Frontal cortex (tissue), 4 donors: ENCODE results near the gene NUDT3. TPM values are rescaled to one million over a fixed set of nuclear protein-coding genes. Genes with fewer than 3 reads are reported as not detected.

ENCODE experiments used
- DNase-seq, 2 donors: peaks; one replicate each; pipeline ENCODE4 v3.0.0; 2012; ENCODE audit warnings: low spot score in 2 of 2
- FAIRE-seq: peaks from 2 replicates; lab custom pipeline; 2012; peaks lifted over from hg19 to GRCh38; lab: Jason Lieb, UNC
- total RNA-seq: library from RNA; depleted of rRNA; stranded (reverse); fragments of >200 nt; gene quantifications from one replicate; pipeline ENCODE4 v1.2.3, GENCODE V29; 2014
- donor health status: control.
- donor health status: control.
- donor health status: control.

NUDT3 gene
- total RNA-seq, 1 donor from 2014 or later: 96.2 TPM

DNA sequence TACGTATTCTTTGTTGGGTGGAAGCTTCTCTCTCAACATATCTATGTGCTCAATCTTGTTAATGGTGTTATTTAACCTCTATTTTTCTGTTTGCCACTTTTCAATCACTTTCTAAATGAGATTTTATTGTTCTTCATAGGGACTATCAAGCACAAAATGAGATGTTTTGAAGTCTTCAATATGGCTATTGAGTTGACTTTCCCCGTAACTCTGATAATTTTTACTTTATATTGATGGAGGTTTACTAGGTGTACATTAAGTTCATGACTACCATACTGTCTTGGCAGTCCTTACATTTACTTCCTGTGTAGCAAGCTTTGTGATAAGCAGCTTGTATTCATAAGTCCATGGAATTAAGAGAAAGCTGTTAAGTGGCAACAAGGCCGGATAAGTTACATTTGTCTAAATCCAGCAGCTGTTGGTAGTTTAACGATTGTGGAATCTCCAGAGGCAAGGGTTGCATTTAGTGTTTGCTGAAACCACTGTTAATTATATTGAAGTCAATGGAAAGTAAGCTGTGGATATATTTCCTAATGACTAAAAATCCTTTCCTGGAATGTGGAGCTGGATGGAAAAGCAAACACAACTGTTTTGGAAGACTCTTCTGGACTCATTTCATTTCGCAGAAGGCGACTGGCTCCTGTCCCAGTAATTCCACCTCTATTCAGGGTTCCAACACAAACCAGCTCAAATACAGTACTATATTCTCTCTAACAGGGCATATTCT, 86.3 kb downstream of the NUDT3 start:
- no peak for FAIRE-seq
- no peak for DNase-seq

DNA sequence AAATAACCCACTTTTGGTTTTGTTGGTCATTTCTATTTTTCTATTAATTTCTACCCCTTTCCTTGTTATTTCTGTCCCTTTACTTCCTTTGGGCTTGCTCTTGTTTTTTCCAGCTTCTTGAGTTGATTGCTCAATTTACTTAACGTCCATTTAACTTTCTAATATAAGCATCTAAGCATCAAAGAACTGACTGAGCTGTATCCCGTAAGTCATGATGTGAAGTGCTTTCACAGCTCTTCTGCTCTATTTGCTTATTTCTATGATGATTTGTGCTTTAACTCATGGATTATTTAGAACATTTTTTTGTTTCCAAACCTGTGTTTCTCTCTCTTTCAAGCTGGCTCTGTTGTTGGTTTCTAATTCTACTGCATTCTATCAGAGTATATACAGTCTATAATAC, 87.0 kb downstream of the NUDT3 start:
- no peak for FAIRE-seq
- DNase-seq: no peak

DNA sequence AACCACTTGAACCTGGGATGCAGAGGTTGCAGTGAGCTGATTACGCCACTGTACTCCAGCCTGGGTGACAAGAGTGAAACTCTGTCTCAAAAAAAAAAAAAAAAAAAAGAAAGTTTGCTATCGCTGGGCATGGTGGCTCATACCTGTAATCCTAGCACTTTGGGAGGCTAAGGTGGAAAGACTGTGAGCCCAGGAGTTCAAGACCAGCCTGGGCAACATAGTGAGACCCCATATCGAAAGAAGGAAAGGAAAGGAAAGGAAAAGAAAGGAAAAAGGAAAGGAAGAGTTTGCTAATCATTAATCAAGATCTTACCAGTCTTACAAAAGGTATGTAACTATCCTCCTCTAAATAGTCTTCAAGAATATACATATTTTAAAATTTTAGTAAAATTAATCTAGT, 88.3 kb downstream of the NUDT3 start:
- DNase-seq (no peak), FAIRE-seq (no peak)

DNA sequence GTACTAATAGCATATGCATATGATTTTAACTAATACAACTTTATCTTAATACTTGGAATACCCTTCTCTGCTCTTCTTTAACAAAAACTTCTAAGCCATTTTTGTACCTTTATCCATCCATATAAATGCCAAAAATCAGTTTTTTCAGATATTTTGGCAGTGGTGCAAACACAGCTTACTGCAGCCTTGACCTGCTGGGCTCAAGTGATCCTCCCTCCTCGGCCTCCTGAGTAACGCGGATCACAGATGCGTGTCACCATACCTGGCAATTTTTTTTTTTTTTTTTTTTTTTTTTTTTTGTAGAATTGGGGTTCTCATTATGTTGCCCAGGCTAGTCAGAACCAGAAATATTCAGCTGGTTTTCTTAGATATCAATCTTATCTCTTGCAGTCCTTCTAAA, 89.5 kb downstream of the NUDT3 start:
- no peak for DNase-seq
- no peak for FAIRE-seq

DNA sequence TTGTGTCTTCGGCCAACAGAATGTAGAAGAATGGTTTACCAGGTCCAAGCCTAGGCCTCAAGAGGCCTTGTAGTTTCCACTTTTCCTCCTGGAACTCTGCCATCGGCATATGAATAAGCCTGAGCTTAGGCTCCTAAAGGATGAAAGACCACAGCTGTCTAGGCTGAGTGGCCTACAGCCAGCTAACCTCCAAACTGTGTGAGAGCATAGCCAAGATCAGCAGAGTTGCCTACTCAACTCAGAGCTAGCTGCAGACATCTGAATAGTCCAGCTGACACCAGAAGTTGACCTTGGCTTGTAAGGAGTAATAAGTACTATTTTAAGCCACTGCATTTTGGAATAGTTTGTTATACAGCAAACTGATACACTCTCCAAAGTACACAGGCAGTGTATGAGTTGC, 91.1 kb downstream of the NUDT3 start:
- FAIRE-seq (no peak), DNase-seq (no peak)

DNA sequence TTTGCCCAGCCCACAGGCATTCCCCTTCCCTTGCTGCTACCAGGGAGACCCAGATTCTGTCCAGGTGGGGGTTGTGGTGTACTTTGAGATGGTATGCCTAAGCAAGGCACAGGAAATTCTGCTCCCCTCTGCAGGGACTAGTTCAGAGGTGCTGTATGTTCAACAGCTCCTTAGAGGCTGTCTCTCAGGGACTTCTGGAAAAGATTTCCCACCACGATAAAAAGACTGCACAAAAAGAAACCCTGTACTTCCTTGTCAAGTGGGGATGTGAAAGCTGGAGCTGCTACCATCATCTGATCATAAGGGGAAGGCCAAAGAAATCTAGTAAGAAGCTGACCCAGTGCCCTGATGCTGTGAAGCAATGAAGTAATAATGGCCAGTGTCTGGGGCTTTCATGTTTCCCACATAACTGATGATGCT, 92.1 kb downstream of the NUDT3 start:
- FAIRE-seq: no peak
- DNase-seq: no peak

DNA sequence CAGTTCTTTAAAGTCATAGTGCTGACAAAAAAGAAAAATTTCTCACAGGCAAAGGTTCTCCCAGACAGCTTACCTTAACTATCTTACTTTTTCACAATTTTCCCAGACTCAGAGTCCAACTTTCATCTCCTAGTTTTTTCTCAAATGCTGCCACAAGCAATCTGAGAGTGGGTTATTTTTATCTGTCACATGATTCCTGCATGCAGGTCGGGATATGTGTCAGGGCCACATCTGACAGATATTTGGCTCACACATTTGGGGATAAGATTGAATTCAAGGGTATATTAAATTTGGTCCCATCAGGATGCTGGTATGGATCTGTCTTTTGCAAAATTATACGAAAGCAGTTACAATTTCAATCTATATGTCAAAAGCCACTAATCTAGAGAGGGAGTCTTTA, 93.5 kb downstream of the NUDT3 start:
- DNase-seq (no peak), FAIRE-seq (no peak)

DNA sequence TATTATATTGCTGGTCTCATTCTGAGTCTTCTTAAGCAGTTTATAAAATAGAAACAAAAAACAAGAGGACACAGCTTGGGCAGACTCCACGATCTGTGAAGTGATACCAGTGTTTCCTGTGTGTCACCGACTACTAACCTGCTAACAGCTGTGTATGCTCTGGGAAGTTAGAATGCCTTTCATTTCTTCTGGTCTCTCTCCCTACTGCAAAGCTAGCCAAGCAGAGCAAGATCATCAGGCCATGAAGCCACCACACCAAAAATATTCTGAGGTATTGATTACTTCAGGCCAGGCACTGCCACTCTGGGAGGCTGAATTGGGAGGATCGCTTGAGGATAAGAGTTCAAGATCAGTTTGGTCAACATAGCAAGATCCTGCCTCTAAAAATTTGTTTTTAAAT, 96.7 kb downstream of the NUDT3 start:
- FAIRE-seq (no peak), DNase-seq (no peak)

DNA sequence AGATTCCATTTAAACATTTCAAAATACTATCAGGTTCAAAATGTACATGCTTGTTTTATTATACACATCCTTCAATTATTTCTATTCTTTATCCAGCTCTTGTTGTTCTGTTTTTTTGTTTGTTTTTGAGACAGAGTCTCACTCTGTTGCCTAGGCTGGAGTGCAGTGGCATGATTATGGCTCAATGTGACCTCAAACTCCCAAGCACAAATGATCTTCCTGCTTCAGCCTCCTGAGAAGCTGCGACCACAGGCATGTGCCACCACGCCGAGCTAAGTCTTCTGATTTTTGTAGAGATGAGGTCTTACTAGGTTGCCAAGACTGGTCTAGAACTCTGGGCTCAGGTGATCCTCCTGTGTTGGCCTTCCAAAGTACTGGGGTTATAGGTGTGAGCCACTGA, 99.5 kb downstream of the NUDT3 start:
- DNase-seq (no peak), FAIRE-seq (no peak)

DNA sequence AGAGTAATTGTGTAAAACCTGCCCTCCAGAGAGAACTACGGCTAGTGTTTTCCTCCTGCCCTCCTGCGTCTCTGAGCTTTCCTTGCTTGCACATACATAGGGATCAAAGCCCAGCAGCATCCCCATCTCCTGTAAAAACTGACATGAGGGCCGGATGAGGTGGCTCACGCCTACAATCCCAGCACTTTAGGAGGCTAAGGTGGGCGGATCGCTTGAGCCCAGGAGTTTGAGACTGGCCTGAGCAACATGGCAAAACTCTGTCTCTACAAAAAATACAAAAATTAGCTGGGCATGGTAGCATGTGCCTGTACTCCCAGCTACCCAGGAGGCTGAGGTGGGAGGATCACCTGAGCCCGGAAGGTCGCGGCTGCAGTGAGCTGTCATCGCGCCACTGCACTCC, 103.3 kb downstream of the NUDT3 start:
- DNase-seq (no peak), FAIRE-seq (no peak)

DNA sequence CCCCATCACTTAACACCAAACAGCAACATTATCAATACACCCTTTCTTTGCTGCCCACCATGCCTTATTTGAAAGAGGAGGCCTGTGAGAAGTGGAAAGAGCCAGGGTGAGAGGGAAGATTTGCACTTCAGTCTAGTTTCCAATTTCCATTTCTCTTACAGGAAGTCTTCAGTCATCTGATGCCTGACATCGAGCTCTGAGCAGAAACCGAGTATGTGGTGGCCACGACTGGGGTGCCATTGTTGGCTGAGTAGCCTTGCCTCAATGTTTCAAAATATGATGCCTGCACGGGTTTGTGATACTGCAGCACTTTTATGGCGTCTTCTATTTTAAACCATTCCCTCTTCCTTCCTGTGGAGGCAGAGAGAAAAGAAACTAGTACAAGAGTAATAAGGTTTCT, 103.9 kb downstream of the NUDT3 start:
- FAIRE-seq: no peak

DNA sequence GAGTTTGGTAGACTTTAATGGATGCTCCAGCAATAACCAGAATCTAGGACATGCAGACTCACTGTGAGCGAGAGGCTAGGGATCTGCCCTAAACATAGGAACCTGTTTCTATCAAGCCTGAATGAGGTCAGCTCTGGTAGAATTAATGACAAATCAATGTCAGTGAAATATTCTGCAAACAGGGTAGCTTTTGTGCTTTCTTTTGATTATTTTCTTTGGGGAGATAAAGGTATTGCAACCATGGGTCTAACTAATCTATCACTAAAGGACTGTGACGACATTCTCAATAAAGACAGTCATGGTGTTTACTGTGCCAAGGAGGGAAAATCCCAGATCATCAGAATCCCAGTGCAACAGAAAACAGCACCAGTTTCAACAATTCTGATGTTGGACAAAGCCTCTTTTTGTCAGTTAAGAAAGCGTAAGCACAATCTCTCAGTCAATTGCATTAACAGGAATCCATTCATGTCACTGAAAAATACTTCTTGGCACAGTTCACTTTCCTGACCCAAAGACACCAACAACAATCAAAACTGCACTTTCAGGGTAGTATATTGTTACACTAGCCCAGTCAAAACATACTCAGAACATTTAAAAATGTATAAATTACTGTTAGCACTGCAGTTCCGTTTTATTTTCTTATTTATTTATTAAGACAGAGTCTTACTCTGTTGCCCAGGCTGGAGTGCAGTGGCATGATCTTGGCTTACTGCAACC, 106.9 kb downstream of the NUDT3 start:
- FAIRE-seq (no peak), DNase-seq (no peak)

More for the DNA sequence above, 103.9 kb downstream of the NUDT3 start:
- DNase-seq: no peak

DNA sequence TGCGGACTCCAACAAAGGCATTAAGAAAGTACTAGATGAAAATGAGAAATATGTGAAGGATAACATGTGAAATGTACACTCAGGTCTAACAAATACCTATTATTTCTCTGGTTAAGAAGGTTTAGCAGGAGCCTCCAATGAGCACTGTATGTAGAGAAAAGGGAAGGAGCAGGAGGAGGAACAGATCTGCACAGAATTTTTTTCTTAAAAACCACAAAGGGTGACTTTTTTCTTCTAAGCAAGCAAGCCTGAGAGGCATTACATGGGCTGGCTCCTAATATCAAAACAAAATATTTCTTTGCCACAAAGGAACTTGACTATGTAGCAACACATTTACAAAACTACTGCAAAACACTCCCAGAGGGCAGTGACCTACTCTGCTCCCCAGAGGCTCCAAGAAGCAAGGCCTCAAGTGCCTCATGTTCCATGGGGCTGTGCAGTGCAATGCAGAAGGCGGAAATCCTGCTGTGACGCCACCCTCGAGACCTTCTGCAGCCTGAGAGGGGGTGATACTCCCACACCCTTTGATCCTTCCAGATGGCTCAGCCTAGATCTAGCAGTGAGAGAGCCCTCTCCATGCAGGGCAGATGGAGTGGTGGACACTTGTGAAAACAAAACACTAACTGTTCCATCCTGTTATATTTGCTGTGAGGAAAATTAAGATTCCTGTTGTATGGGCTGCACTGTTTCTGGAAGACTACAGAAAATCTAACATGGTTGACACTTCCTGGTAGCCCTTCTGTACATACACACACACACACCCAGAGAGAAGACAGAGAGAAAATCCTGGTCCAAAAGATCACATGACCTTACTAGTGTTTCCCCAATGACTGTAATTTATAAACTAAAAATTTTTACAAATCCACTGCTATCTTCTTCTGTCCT, 107.7 kb downstream of the NUDT3 start:
- FAIRE-seq (no peak), DNase-seq (no peak)

DNA sequence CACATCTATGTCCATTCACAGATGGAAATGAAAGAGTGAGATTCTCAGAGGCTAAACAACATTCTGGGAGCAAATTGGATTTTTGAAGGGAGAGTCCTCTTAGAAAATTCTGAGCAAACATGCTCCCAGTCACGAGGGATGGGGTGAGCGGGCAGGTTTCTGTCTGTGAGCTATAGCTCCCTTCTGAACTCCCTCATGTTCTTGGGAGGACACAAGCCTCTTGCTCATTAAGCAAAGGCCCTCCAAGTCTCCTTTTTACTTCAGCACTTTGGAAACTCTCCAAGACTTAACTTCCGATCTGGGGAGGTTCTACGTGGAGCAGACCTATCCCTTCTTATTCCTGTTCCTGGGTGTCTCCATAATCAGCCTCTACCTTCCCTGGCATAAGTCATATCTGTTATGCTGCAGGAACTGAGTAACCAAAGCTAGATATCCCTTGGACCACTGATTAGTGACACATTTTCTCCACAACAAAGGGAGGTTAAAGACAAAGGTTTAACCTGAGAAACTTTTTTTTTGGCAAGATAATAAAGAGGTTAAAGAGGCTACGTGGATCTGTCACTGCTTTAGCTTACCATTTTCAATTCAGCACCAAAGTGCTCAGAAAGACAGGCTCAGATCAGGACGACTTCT, 110.7 kb downstream of the NUDT3 start:
- FAIRE-seq (no peak), DNase-seq (no peak)

DNA sequence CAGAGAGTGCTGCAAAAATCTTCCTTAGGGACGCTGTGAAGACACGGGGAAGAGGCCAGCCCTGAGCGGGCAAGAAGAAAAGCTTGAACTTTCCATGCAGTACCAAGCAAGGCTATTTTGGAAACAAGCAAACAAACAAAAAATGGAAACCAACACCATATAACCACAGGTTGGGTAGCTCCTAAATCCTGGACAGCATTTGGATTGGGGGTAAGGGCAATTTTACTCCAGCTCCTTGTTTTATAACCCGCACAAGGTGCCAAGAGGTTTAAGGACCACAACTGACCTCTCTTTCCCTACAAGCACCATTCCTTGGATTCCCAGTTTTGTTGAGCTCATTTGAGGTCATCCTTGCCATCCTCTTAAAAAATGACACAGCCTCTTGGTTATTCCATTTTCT, 112.3 kb downstream of the NUDT3 start:
- FAIRE-seq (no peak), DNase-seq (no peak)

DNA sequence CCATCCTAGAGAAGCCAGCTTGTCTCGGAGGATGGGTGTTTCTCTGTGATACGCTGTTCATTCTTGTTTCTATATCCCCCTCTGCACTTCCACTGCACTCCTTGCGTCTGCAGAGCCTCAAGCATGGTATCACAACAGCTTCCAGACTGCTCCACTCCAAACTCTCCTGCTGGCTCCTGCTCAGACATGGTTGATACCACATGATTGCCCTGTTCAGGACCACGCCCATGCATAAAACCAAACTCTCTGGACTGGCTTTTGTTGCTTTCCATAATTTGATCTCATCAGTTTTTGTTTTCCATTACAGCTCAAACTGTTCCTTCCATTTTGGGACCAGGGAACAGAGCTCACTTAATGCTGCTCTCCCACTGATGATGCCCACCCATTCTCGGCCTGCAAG, 113.6 kb downstream of the NUDT3 start:
- FAIRE-seq (no peak), DNase-seq (no peak)

DNA sequence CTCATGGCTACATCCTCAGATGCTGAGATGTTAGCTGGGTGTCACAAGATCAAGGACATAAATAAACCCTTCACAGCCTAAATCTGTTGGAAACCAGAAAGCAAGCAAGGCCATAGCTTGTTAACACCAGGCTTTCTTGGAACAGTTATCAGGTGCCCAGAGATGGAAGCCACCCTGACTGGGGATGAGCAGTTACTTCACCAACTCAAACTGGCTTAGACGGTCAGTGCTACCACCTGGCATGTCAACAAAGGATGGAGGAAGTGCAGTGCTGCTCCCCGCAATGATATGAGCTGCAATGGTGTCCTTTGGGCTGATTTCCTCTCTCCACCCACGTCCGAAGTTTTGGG, 114.7 kb downstream of the NUDT3 start:
- no peak for FAIRE-seq
- no peak for DNase-seq

DNA sequence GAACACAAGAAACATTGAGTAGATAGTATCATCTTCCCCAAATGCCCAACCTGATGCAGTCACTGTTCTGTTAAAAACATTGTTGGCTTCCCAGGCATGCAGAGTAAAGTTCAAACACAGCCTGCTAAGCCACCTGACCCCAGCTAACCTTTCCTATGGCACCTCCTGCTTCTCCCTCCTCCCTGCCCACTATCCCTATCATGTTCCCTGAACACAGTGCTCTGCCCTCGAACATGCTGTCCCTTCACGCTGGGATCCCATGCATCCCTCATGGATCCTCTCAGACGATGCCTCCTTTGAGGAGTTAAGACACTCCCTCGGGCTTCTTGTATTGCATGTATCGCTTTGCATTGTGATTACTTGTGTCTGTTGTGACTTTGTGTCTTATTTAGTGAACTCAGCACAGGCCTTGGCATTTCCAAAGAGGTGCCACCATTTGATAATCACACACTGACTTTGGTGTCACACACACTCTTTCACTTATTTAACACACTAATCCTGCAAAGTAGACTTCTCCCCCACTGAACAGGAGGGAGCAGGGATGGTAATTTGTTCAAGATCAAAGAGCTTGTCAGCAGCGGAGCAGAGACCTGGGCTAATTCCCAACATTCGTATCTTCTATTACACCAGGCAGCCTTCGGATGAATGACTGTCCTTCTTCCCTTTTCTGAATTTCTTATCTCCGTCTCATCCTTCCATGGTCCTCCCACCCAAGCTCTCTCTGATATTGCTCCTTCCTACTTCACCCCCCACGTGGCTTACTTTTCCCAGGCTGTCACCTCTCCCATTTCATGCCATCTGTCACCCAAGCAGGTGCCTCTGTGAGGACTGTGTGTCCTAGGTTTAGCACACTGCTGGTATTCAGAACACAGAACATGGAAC, 115.3 kb downstream of the NUDT3 start:
- no peak for FAIRE-seq
- no peak for DNase-seq

DNA sequence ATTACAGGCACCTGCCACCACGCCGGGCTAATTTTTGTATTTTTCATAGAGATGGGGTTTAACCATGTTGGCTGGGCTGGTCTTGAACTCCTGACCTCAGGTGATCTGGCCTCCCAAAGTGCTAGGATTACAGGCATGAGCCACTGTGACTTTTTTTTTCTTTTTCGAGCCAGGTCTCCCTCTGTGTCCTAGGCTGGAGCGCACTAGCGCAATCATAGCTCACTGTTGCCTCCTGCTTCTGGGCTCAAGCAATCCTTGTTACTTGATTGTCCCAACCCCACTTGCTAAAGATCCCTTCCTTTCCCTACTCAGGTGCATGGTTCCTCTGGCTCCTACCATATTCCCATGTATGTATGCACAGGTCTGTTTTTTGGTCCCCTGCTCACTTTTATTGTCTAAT, 116.3 kb downstream of the NUDT3 start:
- FAIRE-seq: no peak
- DNase-seq: no peak
